ENCODE results near the gene CLPTM1. TPM values are rescaled to one million over a fixed set of nuclear protein-coding genes. Genes with fewer than 3 reads are reported as not detected.
A peak's percentile ranks its signal among the peaks of the same experiment; 100 is the strongest.

CLPTM1 gene
- total RNA-seq, 1 experiment from 2014 or later = 82.0 TPM

GRCh38 chr19:45027371-45027770, 72.2 kb downstream of the CLPTM1 start:
- H2BK5ac ChIP-seq (ENCODE audit: insufficient read length, low read length) = no peak overlapping the region
- H3K4ac ChIP-seq (ENCODE audit: low read depth, low read length) = no peak overlapping the region
- Mint-ChIP-seq H3K27me3 (ENCODE audit: low read depth) (no peaks in the 10 kb centered on the region), H3K9me3 (peaks cover 0 to 3% of the 10 kb centered on the region in 2 experiments; a peak in 1 of 5 replicates), H3K27ac (peak overlapping the region in 1 of 3 experiments; percentile 64; a peak in 1 of 7 replicates), H3K4me1 (no peaks in the 10 kb centered on the region), H3K4me3 (no peak overlapping the region; a peak in 1 of 5 replicates), H3K36me3 (ENCODE audit: insufficient read depth in 1 of 3, low read depth in 3 of 3) (peaks cover 2 to 23% (median 17%) of the 10 kb centered on the region in 3 experiments; a peak in 6 of 7 replicates)
- no peak overlapping the region for H2BK120ac ChIP-seq (ENCODE audit: low read depth, low read length, poor library complexity, severe bottlenecking)
- H3K27me3 ChIP-seq (ENCODE audit: insufficient read depth, low read length) = no peaks in the 10 kb centered on the region
- no peak overlapping the region for H2BK12ac ChIP-seq (ENCODE audit: insufficient read length, low read depth, low read length)
- no peak overlapping the region for H3K14ac ChIP-seq (ENCODE audit: insufficient read depth, low read length)
- no peaks in the 10 kb centered on the region for H4K20me1 ChIP-seq (ENCODE audit: control insufficient read depth, insufficient read depth, insufficient read length)
- no peak overlapping the region for H3K18ac ChIP-seq (ENCODE audit: insufficient read length, low read depth, low read length)
- H3K9me3 ChIP-seq (ENCODE audit: control insufficient read depth, low read depth, low read length) = no peaks in the 10 kb centered on the region
- no peak overlapping the region for H2AK5ac ChIP-seq (ENCODE audit: insufficient read length, low read length)
- H4K91ac ChIP-seq (ENCODE audit: insufficient read length, low read depth, low read length) = no peak overlapping the region
- no peak overlapping the region for H2BK20ac ChIP-seq (ENCODE audit: low read depth, low read length, poor library complexity, severe bottlenecking)
- H4K5ac ChIP-seq (ENCODE audit: insufficient read length, low read depth, low read length) = no peak overlapping the region
- H3K27ac ChIP-seq (ENCODE audit: insufficient read length, low read depth, low read length) = no peak overlapping the region
- no peak for DNase-seq
- no peaks in the 10 kb centered on the region for H3K79me1 ChIP-seq (ENCODE audit: insufficient read depth, low read depth, low read length, poor library complexity, severe bottlenecking)
- H2BK15ac ChIP-seq (ENCODE audit: low read depth, low read length) = no peak overlapping the region
- H3K56ac ChIP-seq (ENCODE audit: insufficient read length, low read depth, low read length) = no peak overlapping the region
- no peak overlapping the region for H4K8ac ChIP-seq (replicated peaks; ENCODE audit: insufficient read length, low read depth, low read length)
- TF ChIP-seq, protein P1, sequence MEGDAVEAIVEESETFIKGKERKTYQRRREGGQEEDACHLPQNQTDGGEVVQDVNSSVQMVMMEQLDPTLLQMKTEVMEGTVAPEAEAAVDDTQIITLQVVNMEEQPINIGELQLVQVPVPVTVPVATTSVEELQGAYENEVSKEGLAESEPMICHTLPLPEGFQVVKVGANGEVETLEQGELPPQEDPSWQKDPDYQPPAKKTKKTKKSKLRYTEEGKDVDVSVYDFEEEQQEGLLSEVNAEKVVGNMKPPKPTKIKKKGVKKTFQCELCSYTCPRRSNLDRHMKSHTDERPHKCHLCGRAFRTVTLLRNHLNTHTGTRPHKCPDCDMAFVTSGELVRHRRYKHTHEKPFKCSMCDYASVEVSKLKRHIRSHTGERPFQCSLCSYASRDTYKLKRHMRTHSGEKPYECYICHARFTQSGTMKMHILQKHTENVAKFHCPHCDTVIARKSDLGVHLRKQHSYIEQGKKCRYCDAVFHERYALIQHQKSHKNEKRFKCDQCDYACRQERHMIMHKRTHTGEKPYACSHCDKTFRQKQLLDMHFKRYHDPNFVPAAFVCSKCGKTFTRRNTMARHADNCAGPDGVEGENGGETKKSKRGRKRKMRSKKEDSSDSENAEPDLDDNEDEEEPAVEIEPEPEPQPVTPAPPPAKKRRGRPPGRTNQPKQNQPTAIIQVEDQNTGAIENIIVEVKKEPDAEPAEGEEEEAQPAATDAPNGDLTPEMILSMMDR (conservative IDR thresholded peaks at IDR 0.05) = no peak
- WGBS (ENCODE audit: extremely low coverage, insufficient read length, low lambda C conversion rate) = no CpG with 5 or more reads among the region's 2 CpGs
- no peaks in the 10 kb centered on the region for H3K4me1 ChIP-seq (ENCODE audit: insufficient read depth, low read length)
- no peak overlapping the region for H3K23ac ChIP-seq (ENCODE audit: insufficient read length, low read depth, low read length)
- H3K9ac ChIP-seq (ENCODE audit: extremely low read depth, insufficient read length, low read length) = no peak overlapping the region
- no peak overlapping the region for H3K4me2 ChIP-seq (ENCODE audit: insufficient read depth, insufficient read length, low read length)
- H3K23me2 ChIP-seq (ENCODE audit: insufficient read length, low read depth, low read length, poor library complexity, severe bottlenecking) = no peaks in the 10 kb centered on the region
- no peak overlapping the region for H3T11ph ChIP-seq (ENCODE audit: low read length)
- no peak overlapping the region for H2AFZ ChIP-seq (ENCODE audit: low read length)
- no peaks in the 10 kb centered on the region for H3K79me2 ChIP-seq (ENCODE audit: insufficient read depth, low read length)
